PC-9 (cell line): ENCODE data around the gene TIMM13. TPM values are rescaled to one million over a fixed set of nuclear protein-coding genes. Genes with fewer than 3 reads are reported as not detected.

ENCODE experiments used
- BruUV-seq: library from RNA; stranded (reverse); fragments of 400-500 nt; replicated peaks from 2 replicates; lab custom pipeline; 2021; lab: Mats Ljungman, UMichigan
- CTCF ChIA-PET: fragments of 300-600 bp; sonication (Branson Sonifier 250); formaldehyde crosslinking; loops from one replicate; lab custom pipeline; 2022; ENCODE audit warnings: antibody characterized with exemption; lab: Charles Lee
- POLR2A ChIA-PET: fragments of 300-600 bp; sonication (Branson Sonifier 250); formaldehyde crosslinking; loops from one replicate; lab custom pipeline; 2022; ENCODE audit warnings: antibody characterized with exemption; ENCODE audit not compliant: unreplicated experiment; lab: Charles Lee
- DNase-seq, 2 experiments: peaks; one replicate each; pipeline versions ENCODE4 v3.0.0 to v3.0.0-alpha.2; 2015 to 2022; ENCODE audit warnings: mixed read lengths in 1 of 2
- H2AFZ ChIP-seq: fragments of 200-600 bp; sonication (generic); 2 replicates; pipeline ENCODE4 v1.8.1; 2017; ENCODE audit warnings: antibody characterized with exemption
- H3F3A ChIP-seq: fragments of 200-600 bp; sonication (generic); 2 replicates; pipeline ENCODE4 v1.8.1; 2017; ENCODE audit warnings: antibody characterized with exemption, mild to moderate bottlenecking, low read depth; ENCODE audit not compliant: insufficient read depth
- H3K27ac ChIP-seq: fragments of 200-600 bp; sonication (generic); 2 replicates; pipeline ENCODE4 v1.6.1; 2016; ENCODE audit warnings: mixed run types
- H3K27me3 ChIP-seq: fragments of 200-600 bp; sonication (generic); 2 replicates; pipeline ENCODE4 v1.6.1; 2016; ENCODE audit warnings: low read depth, mixed run types; ENCODE audit not compliant: insufficient read depth
- H3K36me3 ChIP-seq: fragments of 200-600 bp; sonication (generic); 2 replicates; pipeline ENCODE4 v1.6.1; 2016; ENCODE audit warnings: low read depth, mixed run types
- H3K4me1 ChIP-seq: fragments of 200-600 bp; sonication (generic); replicated peaks from 2 replicates; pipeline ENCODE4 v1.6.1; 2016; ENCODE audit warnings: mixed run types; ENCODE audit not compliant: insufficient read depth
- H3K4me2 ChIP-seq: fragments of 200-600 bp; sonication (generic); 2 replicates; pipeline ENCODE4 v1.6.1; 2017; ENCODE audit warnings: mixed run types
- H3K4me3 ChIP-seq: fragments of 200-600 bp; sonication (generic); 2 replicates; pipeline ENCODE4 v1.6.1; 2016; ENCODE audit warnings: mixed run types
- H3K79me2 ChIP-seq: fragments of 200-600 bp; sonication (generic); 2 replicates; pipeline ENCODE4 v1.6.1; 2017; ENCODE audit warnings: low read depth, mixed run types
- H3K9me2 ChIP-seq: fragments of 200-600 bp; sonication (generic); 2 replicates; pipeline ENCODE4 v1.8.1; 2017; ENCODE audit warnings: mild to moderate bottlenecking; ENCODE audit not compliant: insufficient read depth
- H3K9me3 ChIP-seq: fragments of 200-600 bp; sonication (generic); 2 replicates; pipeline ENCODE4 v1.8.1; 2016; ENCODE audit warnings: low read depth; ENCODE audit not compliant: insufficient read depth
- H4K20me1 ChIP-seq: fragments of 200-600 bp; sonication (generic); 2 replicates; pipeline ENCODE4 v1.8.1; 2017; ENCODE audit not compliant: insufficient read depth
- CTCF ChIP-seq: fragments of 200-600 bp; sonication (generic); conservative IDR thresholded peaks from 2 replicates; pipeline ENCODE4 v1.6.1; 2017; ENCODE audit warnings: mixed run types, antibody characterized with exemption, mild to moderate bottlenecking, moderate library complexity
- EZH2 ChIP-seq: fragments of 200-600 bp; sonication (generic); IDR thresholded peaks from 2 replicates; pipeline ENCODE4 v1.8.0; 2017; ENCODE audit warnings: antibody characterized with exemption, low read depth
- intact Hi-C: fragments of 100-400 bp; cut with micrococcal nuclease; formaldehyde crosslinking; loops from one replicate; pipeline ENCODE4 v1.10.0; 2022; ENCODE audit not compliant: unreplicated experiment
- total RNA-seq: library from RNA; stranded (reverse); gene quantifications from 2 replicates; pipeline ENCODE4 v1.2.3, GENCODE V29; 2021

TIMM13 gene
- total RNA-seq, 1 experiment from 2014 or later: 80.0 TPM

GRCh38 chr19:2436384-2436783 is 9.0 kb upstream of the TIMM13 start:
- no peak for TF ChIP-seq EZH2
- TF ChIP-seq CTCF: no peak
- no peak overlapping the region for H3K4me2 ChIP-seq
- H3K9me3 ChIP-seq: no peaks in the 10 kb centered on the region
- H3F3A ChIP-seq: no peaks in the 10 kb centered on the region
- no peak for DNase-seq
- no peaks in the 10 kb centered on the region for H3K9me2 ChIP-seq
- no peaks in the 10 kb centered on the region for H3K79me2 ChIP-seq
- POLR2A ChIA-PET: no interaction called here
- H3K27ac ChIP-seq: no peak overlapping the region
- CTCF ChIA-PET: no interaction called here
- H2AFZ ChIP-seq: no peak overlapping the region
- H4K20me1 ChIP-seq: no peaks in the 10 kb centered on the region; the same call in 1 of the 2 replicates
- no TSS peak for BruUV-seq
- H3K36me3 ChIP-seq: no peaks in the 10 kb centered on the region
- intact Hi-C loops: no loop called here
- no peak overlapping the region for H3K4me3 ChIP-seq
- H3K27me3 ChIP-seq: no peaks in the 10 kb centered on the region
- H3K4me1 ChIP-seq: no peaks in the 10 kb centered on the region

GRCh38 chr19:2434721-2435265 is 7.4 kb upstream of the TIMM13 start:
- TF ChIP-seq EZH2 (no peak), CTCF (no peak)
- ChIA-PET CTCF (no interaction called here), POLR2A (interaction anchor here (0.6 kb wide), 1 partner anchor 13 kb away, joined by 3 read pairs; no protein-coding TSS in a partner anchor)
- Histone ChIP-seq H3K79me2 (no peaks in the 10 kb centered on the region), H4K20me1 (no peaks in the 10 kb centered on the region), H3K4me3 (no peak overlapping the region), H3K4me2 (no peak overlapping the region), H3K36me3 (no peaks in the 10 kb centered on the region), H3K4me1 (no peaks in the 10 kb centered on the region), H3K27ac (no peak overlapping the region), H3K9me2 (no peaks in the 10 kb centered on the region), H2AFZ (no peak overlapping the region), H3F3A (no peaks in the 10 kb centered on the region), H3K27me3 (no peaks in the 10 kb centered on the region), H3K9me3 (no peaks in the 10 kb centered on the region)
- intact Hi-C loops: no loop called here
- no peak for DNase-seq
- BruUV-seq: no TSS peak

GRCh38 chr19:2434267-2434666 is 6.9 kb upstream of the TIMM13 start:
- no peaks in the 10 kb centered on the region for H4K20me1 ChIP-seq
- no peaks in the 10 kb centered on the region for H3K4me1 ChIP-seq
- H2AFZ ChIP-seq: no peak overlapping the region
- TF ChIP-seq EZH2 (no peak), CTCF (no peak)
- no peaks in the 10 kb centered on the region for H3K9me2 ChIP-seq
- H3K79me2 ChIP-seq: no peaks in the 10 kb centered on the region
- H3K27ac ChIP-seq: no peak overlapping the region
- H3F3A ChIP-seq: no peaks in the 10 kb centered on the region
- H3K36me3 ChIP-seq: no peaks in the 10 kb centered on the region
- TSS peak; percentile 40 for BruUV-seq
- H3K4me3 ChIP-seq: no peak overlapping the region
- no peak for DNase-seq
- intact Hi-C loops: no loop called here
- H3K4me2 ChIP-seq: no peak overlapping the region
- POLR2A ChIA-PET: interaction anchor here (0.6 kb wide), 1 partner anchor 12 kb away, joined by 3 read pairs; no protein-coding TSS in a partner anchor
- H3K27me3 ChIP-seq: no peaks in the 10 kb centered on the region
- CTCF ChIA-PET: no interaction called here
- no peaks in the 10 kb centered on the region for H3K9me3 ChIP-seq
